ENCODE measurements around the gene KMT2C. TPM values are rescaled to one million over a fixed set of nuclear protein-coding genes. Genes with fewer than 3 reads are reported as not detected.

Gene KMT2C
- total RNA-seq, 1 donor from 2014 or later, result 68.6 TPM

DNA sequence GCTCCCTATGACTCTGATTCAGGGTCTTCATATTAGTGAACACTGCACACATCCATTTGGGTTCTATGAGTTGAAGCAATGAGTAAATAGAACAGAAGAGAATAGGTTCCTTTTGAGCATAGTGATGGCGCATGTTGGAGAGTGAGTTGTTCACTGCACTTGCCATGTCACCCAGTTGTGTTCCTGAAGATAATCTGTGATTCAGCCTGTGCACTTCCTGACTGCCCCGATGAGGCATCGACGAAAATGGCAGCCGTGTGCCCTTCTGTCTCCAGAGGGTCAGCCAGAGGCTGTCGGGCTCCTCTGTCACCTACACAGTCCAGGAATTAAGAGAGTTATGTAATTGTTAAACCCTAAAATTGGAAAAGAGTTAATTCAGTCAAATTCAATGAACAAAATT lies 315.6 kb downstream of the KMT2C start:
- intact Hi-C loops (cut with micrococcal nuclease), result no loop called here

DNA sequence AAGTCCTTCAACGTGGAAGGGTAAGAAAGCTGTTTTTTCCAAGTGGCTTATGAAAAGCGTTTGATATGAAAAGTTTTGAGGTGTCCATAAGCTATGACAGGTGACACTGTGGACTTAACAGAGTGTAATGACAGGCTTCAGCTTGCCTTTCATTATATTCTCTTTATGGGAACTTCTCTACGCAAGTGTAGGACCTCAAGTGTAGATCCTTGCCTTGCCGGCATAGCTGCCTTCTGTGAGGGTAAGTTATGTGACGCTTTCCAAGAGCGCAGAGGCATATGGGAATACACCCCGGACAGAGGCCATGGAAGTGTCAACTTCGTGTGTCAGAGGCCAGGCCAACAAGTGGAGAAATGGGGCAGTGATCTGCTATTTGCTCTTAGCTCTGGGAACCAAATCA lies 318.4 kb downstream of the KMT2C start:
- intact Hi-C loops (cut with micrococcal nuclease), result no loop called here

DNA sequence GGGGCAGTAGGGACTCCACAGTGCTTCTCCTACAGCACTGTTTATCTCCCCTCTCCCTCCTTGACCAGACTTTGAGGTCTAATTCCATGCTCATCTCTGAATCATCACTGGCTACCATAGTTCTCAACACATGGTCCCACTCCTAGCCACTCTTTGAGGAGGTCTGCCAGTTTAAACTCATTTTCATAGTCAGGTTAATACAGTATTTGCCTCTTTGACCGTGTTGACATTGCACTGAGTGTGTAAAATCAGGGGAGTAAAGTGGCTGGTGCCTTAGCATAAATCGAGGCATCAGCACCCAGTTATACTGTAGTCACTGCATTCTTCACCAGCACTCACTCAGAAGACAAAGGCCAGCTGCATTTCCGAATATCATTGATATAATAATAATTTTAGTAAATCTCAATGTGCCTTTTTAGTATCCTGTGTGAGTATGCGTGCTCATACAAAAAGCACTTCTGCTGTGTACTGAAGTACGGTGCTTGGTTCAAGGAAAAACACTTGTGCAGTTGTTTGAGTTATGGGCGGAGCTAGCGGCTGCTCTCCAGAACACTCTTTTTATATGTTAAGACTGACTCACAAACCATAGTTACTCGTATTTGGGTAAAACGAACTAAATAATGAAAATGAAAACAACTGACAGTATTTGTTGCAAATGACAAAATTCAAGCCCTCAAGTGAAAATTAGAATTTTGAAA lies 320.6 kb downstream of the KMT2C start:
- intact Hi-C loops (cut with micrococcal nuclease), result no loop called here

DNA sequence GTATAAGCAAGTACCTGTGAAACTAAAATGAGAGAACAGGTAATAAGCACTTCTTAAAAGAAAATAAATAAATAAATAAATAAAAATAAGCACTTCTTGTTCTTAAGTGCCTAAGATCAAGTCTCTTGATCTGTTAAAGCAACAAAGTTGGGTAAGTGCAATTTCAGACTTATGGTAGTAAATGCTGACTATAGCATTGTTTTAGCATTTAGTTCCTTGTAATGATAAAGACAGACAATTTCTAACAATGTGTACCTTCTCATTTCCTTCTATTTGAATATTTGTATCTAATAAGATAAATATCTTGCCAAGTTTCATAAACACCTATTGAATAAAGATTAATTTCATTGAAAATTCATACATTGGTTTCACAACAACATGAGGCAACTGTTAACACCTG lies 323.0 kb downstream of the KMT2C start:
- intact Hi-C loops (cut with micrococcal nuclease), result no loop called here

DNA sequence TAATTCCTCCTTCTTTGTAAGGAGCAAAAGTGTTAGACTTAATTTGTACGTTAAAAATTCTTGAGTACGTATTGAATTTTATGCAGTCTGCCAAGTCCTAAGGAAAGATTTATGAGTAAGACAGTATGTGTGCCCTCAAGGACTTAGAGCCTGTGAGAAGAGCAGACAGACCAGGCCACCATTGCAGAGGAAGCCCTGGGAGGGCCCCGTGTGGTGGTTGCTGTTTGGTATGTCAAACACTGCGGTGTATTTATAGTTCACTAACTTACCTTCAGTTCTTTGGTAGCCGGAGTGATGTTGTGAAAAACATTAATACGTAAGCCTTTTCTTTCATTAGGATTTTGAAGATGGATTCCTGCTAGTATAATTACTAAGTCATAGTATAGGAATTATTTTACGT lies 327.4 kb downstream of the KMT2C start:
- intact Hi-C loops (cut with micrococcal nuclease), result no loop called here

DNA sequence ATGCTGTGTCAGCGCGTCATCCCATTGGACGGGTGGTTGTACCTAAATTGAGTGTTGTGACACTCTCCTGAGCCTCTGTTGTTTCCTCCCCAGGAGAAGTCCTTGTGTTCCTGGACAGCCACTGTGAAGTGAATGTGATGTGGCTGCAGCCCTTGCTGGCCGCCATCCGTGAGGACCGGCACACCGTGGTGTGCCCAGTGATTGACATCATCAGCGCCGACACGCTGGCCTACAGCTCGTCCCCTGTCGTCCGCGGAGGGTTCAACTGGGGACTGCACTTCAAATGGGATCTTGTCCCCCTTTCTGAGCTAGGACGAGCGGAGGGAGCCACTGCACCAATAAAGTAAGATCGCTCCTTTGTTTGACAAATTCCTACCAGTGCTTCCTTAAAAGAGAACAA lies 327.9 kb downstream of the KMT2C start:
- intact Hi-C loops (cut with micrococcal nuclease), result no loop called here

DNA sequence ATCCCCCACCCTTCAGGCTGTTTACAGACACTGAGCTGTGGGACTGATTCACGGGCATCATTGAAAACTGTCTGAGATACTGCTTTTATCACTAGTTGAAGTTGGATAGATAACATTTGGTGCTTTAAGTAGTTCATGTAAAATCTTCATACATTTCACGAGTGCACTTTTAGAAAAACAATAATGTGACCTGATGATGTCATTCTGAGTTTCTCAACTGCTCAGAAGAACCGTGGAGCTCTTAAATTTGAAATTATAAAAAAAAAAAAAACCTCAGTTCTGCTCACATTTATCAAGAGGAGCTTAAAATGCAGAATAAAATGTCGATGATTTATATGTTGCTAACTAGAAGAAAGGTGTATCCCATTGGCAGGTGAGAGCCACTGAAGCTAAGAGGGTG lies 328.8 kb downstream of the KMT2C start:
- intact Hi-C loops (cut with micrococcal nuclease), result no loop called here

DNA sequence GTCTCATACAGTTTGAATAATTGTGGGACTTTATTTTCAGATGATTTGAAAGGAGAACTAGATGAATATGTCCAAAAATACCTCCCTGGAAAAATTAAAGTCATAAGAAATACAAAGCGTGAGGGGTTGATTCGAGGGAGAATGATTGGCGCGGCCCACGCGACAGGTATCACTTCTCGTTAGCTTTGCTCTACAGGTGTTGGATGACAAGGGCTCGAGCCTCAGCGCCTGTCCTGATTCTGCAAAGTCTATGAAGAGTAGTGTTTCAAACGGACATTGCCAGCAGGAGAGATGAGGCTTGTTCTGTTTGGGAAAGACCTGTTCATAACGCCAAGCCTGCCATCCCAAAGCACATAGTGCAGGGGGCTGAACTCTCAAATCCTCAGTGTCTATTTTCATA lies 330.6 kb downstream of the KMT2C start:
- intact Hi-C loops (cut with micrococcal nuclease), result no loop called here

DNA sequence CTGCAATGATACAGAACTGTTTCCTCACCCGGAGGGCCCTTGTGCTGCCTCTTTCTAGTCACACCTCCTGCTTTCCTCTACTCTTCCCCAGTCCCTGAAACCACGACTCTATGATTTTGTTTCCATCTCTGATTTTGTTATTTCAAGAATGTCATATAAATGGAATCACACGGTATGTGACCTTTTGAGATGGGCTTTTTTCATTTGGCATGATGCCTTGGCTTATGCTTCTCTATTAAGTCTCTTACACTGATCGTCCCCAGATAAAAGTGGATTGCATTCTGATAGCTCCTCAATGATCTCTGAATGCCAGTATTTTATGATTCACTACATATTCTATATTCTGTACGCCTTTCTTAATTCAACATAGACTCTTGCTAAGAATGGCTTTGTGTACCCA lies 332.1 kb downstream of the KMT2C start:
- intact Hi-C loops (cut with micrococcal nuclease), result no loop called here

DNA sequence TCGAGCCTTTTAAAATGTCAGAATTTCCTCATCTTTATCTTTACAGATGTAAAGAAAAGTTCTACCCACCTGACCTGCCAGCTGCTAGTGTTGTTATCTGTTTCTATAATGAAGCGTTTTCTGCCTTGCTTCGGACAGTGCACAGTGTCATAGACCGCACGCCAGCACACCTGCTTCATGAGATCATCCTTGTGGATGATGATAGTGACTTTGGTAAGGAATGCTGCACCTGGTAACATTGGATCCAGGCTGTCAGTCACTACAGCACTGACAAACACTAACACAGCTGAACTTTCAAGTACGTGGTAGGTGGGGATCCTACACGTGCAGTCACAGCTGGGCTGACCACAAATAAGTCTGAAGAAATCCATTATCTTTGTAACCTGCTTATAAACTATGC lies 332.7 kb downstream of the KMT2C start:
- intact Hi-C loops (cut with micrococcal nuclease), result no loop called here

DNA sequence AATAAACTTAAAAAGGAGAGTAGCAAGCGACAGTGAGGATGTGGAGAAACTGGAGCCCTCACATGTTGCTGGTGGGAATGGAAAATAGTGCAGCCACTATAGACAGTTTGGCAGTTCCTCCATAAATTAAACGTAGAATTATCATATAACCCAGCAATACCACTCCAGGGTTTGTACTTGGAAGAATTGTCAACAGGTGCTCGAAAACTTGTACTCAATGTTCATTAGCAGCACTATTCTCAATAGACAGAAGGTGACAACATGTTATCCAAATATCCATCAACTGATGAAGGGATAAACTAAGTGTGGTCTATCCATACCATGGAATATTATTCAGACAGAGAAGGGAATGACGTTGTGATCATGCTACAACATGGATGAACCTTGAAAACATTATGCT lies 338.5 kb downstream of the KMT2C start:
- intact Hi-C loops (cut with micrococcal nuclease), result no loop called here

DNA sequence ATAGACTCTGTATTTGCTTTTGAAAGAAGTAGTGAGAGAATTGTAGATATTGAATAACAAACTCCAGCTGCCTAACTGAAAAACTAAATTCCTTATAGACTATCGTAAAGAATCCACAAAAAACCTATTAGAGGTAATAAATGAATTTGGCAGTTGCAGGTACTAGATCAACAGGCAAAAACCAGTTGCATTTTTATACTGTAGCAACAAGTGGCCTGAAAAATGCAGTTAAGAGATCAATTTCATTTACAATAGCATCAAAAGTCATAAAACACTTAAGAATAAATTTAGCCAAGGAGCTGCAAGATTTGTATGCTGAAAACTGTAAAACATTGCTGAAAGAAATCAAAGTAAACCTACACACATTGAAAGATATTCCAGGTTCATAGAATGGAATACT lies 340.0 kb downstream of the KMT2C start:
- intact Hi-C loops (cut with micrococcal nuclease), result no loop called here

DNA sequence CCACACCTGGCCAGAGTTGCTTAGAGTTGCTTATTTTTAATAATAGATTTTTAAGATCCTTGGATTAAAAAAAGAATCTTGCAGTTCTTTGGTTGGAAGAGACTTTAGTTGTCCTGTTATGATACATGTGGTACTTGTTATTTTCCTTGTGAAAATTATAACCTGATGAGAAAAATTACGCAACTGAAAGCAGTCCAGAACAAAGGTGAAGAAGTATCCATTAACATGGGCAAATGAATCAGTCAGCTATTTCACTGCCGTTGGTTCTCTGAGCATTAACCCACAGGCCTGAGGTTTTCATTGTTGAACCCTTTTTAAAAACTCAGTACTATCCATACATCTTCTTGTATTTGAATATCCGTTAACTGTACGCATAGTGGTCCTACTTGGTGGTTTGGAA lies 342.1 kb downstream of the KMT2C start:
- intact Hi-C loops (cut with micrococcal nuclease), result no loop called here

DNA sequence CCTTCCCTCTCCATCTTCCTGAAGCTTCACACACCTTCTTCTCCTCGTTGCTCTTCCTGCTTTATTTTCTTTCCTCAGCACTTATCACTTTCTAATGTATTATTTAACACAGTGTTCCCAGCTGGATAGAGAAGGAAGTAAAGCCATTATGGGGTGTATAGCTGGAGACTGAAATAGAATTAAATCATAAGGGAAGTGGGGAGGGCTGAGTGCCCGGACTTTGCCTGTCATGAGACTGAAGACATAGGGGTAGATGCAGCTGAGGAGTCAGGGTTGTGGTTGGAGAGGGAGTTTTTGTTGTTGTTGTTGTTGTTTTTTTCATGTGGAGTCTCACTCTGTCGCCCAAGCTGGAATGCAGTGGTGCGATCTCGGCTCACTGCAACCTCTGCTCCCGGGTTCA lies 345.1 kb downstream of the KMT2C start:
- intact Hi-C loops (cut with micrococcal nuclease), result no loop called here

DNA sequence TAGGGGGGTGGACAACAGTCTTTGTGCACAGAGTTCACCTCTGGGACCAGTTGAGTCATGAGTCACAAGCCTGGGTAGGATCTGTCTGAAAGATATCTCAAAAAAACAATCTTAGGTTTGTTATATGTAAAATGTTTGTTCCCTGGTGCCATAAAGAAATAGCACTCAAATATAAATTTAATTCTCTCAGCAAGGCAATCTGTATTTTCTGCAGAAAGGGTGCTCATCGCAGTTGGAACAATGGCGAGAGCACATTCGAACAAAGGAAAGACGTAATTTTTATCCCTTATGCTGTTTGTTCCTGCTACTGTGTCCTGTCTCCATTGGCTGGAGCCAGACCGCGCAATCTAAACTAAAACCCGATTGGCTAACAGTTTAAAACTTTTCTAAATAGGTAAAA lies 346.6 kb downstream of the KMT2C start:
- intact Hi-C loops (cut with micrococcal nuclease), result no loop called here

DNA sequence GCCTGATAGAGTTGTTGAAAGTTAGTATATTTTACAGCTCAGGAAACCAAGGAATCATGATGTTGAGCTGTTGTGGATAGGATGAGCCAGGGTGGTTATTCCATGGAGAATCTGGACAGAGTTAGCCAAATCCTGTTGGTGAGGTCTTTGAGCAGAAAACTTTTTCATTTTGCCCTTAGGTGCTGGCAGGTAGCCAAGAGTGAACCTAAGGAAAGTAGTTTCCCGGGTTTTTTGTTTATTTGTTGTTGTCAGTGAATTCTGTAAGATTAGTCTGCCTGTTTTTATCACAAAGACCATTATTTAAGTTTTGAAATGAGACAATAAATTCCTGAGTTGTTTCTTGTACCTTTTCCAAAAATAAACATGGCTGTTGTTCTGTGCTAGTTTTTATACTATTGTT lies 349.3 kb downstream of the KMT2C start:
- intact Hi-C loops (cut with micrococcal nuclease), result no loop called here

DNA sequence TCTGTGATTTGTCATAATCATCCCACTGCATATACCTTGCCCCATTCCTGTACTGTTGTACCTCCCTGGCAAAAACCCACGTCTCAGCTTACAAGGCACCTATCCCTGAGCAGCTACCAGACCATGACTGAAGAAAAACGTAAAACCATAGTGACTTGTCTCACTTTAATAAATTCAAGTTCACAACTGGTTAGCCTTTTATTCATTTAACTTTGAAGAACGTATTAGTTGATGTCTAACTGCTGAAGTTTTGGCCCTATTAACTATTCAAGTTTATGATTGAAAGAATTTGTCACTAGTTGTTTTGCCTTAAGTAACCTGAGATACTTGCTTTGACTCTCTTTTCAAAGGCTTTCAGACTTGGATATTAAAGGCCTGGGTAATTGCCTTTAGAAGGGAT lies 350.7 kb downstream of the KMT2C start:
- intact Hi-C loops (cut with micrococcal nuclease), result no loop called here

Other genes with a start within 250 kb of the KMT2C start
- gene XRCC2, start 240.1 kb upstream of the KMT2C start, total RNA-seq, result 13.8 and 14.5 TPM in 2 replicates

Measured in T-helper 1 cell treated with Interleukin-12 subunit alpha and Interleukin-12 subunit beta and Interleukin-4 antibody, amounts not matched to agents 30 ng/mL and 1 ng/mL, for 36 hours (primary cell).